CD4-positive, alpha-beta T cell (primary cell): ENCODE data around the gene EXOC3. TPM values are rescaled to one million over a fixed set of nuclear protein-coding genes. Genes with fewer than 3 reads are reported as not detected.

ENCODE experiments used
- ATAC-seq: fragments of 200-7000 bp; cut with Tn5 transposase; one replicate; pipeline ENCODE4 v1.10.0; 2022; ENCODE audit warnings: mild to moderate bottlenecking; ENCODE audit not compliant: poor library complexity
- CTCF ChIA-PET: fragments of 350-600 bp; sonication (Branson Sonifier 250); formaldehyde crosslinking; loops from one replicate; lab custom pipeline; 2021; ENCODE audit warnings: antibody characterized with exemption, inconsistent platforms; lab: Charles Lee
- POLR2A ChIA-PET: fragments of 350-600 bp; sonication (Branson Sonifier 250); formaldehyde crosslinking; loops from one replicate; lab custom pipeline; 2021; ENCODE audit warnings: antibody characterized with exemption, inconsistent platforms; lab: Charles Lee
- DNase-seq, 14 experiments: peaks; one replicate each; pipeline ENCODE4 v3.0.0-alpha.2; 2013 to 2020; ENCODE audit warnings: mixed read lengths in 2 of 14
- H3K27ac ChIP-seq, 2 donors: one replicate each; pipeline versions ENCODE4 v1.5.1 to v1.7.0; 2013; ENCODE audit warnings: low read length in 2 of 2, low read depth in 1 of 2, mild to moderate bottlenecking in 1 of 2
- H3K27me3 ChIP-seq, 2 experiments: 1 replicate in 1 of 2; 2 replicates in 1 of 2; pipeline versions ENCODE4 v1.6.1 to v1.7.0; 2013; ENCODE audit warnings: low read length in 2 of 2, control low read depth in 1 of 2, mild to moderate bottlenecking in 1 of 2, moderate library complexity in 1 of 2; ENCODE audit not compliant: insufficient read depth in 2 of 2, control insufficient read depth in 1 of 2
- H3K36me3 ChIP-seq: one replicate; pipeline ENCODE4 v1.6.1; 2013; ENCODE audit warnings: low read length, control low read depth; ENCODE audit not compliant: insufficient read depth
- H3K4me1 ChIP-seq: one replicate; pipeline ENCODE4 v1.6.1; 2013; ENCODE audit warnings: low read length, control low read depth; ENCODE audit not compliant: insufficient read depth
- H3K4me3 ChIP-seq: one replicate; pipeline ENCODE4 v1.5.1; 2013; ENCODE audit warnings: mild to moderate bottlenecking, low read length, moderate library complexity
- H3K9me3 ChIP-seq, 2 experiments: 1 replicate in 1 of 2; 2 replicates in 1 of 2; pipeline versions ENCODE4 v1.6.1 to v1.7.0; 2013; ENCODE audit warnings: low read length in 2 of 2, mild to moderate bottlenecking in 2 of 2, control low read depth in 1 of 2, moderate library complexity in 1 of 2; ENCODE audit not compliant: control insufficient read depth in 1 of 2, insufficient read depth in 1 of 2
- H3K27ac Mint-ChIP-seq: one replicate; pipeline ENCODE4 v1.8.0; 2020; ENCODE audit warnings: mixed read lengths
- H3K27me3 Mint-ChIP-seq: one replicate; pipeline ENCODE4 v1.8.0; 2021; ENCODE audit warnings: mixed read lengths
- H3K36me3 Mint-ChIP-seq: one replicate; pipeline ENCODE4 v1.8.0; 2021; ENCODE audit warnings: low read depth, mixed read lengths
- H3K4me1 Mint-ChIP-seq: one replicate; pipeline ENCODE4 v1.8.0; 2021; ENCODE audit warnings: low read depth, mixed read lengths
- H3K4me3 Mint-ChIP-seq: one replicate; pipeline ENCODE4 v1.8.0; 2020; ENCODE audit warnings: mild to moderate bottlenecking, mixed read lengths
- H3K9me3 Mint-ChIP-seq: one replicate; pipeline ENCODE4 v1.8.0; 2020; ENCODE audit warnings: mixed read lengths
- CTCF ChIP-seq: fragments of 200-600 bp; IDR thresholded peaks from one replicate; pipeline ENCODE4 v1.8.0; 2022; ENCODE audit warnings: antibody characterized with exemption, mild to moderate bottlenecking
- intact Hi-C, 2 experiments: fragments of 100-400 bp; cut with DNase I in 1 of 2; cut with micrococcal nuclease in 1 of 2; formaldehyde crosslinking; loops; one replicate each; pipeline versions ENCODE4 v1.15.1 to v1.9.0; 2023 to 2025; cut with DNase I, micrococcal nuclease
- total RNA-seq, 174 experiments: library from RNA in 2 of 174; stranded (reverse) in 2 of 174; gene quantifications; one replicate each; pipeline ENCODE4 v1.2.3 and lab custom pipeline; 2021 to 2026

The EXOC3 gene
- total RNA-seq, 2 experiments from 2014 or later, result 82.4 to 84.1 TPM

- no peak for TF ChIP-seq CTCF
- peaks cover 19% of the 10 kb centered on the region for H3K4me1 ChIP-seq
- POLR2A ChIA-PET, result no interaction called here
- no peaks in the 10 kb centered on the region for H3K9me3 ChIP-seq
- no peaks in the 10 kb centered on the region for H3K27me3 ChIP-seq
- H3K27me3 Mint-ChIP-seq, result peaks cover 3% of the 10 kb centered on the region
- H3K36me3 ChIP-seq, result no peaks in the 10 kb centered on the region
- CTCF ChIA-PET, result interaction anchor here (0.7 kb wide), 1 partner anchor 71 kb away, joined by 3 read pairs; no protein-coding TSS in a partner anchor
- peaks cover 15% of the 10 kb centered on the region for H3K4me1 Mint-ChIP-seq
- DNase-seq (peak in 1 of 14 experiments; percentile 19), ATAC-seq (no peak)
- H3K27ac ChIP-seq, result no peak overlapping the region
- intact Hi-C loops, result no loop called here
- H3K36me3 Mint-ChIP-seq, result peaks cover 5% of the 10 kb centered on the region
- H3K27ac Mint-ChIP-seq, result no peak overlapping the region
- H3K4me3 Mint-ChIP-seq, result peak overlapping the region; percentile 48
- H3K9me3 Mint-ChIP-seq, result no peaks in the 10 kb centered on the region
- H3K4me3 ChIP-seq, result no peak overlapping the region
Observed at GRCh38 chr5:439181-439580, 3.8 kb upstream of the EXOC3 start.

- intact Hi-C loops, result loop anchor here (5.0 to 10.0 kb wide), 4 partner anchors 167 to 453 kb away; partner anchors contain the start of genes BRD9 (in 1 of the 2), CCDC127 (in 1 of the 2), CEP72 (in 1 of the 2) and PDCD6 (in 1 of the 2)
- peak in 1 of 14 experiments; percentile 19 for DNase-seq
- H3K9me3 ChIP-seq, result no peaks in the 10 kb centered on the region
Observed at GRCh38 chr5:439636-440035, 3.3 kb upstream of the EXOC3 start.

GRCh38 chr5:440401-441201, 2.4 kb upstream of the EXOC3 start:
- Mint-ChIP-seq H3K4me3 (peak overlapping the region; percentile 54), H3K27me3 (peaks cover 3% of the 10 kb centered on the region), H3K9me3 (no peaks in the 10 kb centered on the region), H3K4me1 (peaks cover 25% of the 10 kb centered on the region), H3K36me3 (peaks cover 15% of the 10 kb centered on the region), H3K27ac (no peak overlapping the region)
- H3K36me3 ChIP-seq, result no peaks in the 10 kb centered on the region
- no peak for TF ChIP-seq CTCF
- peaks cover 23% of the 10 kb centered on the region for H3K4me1 ChIP-seq
- ChIA-PET CTCF (no interaction called here), POLR2A (no interaction called here)
- ATAC-seq, result no peak
- no peaks in the 10 kb centered on the region for H3K27me3 ChIP-seq
- H3K4me3 ChIP-seq, result no peak overlapping the region
- no peaks in the 10 kb centered on the region for H3K9me3 ChIP-seq
- intact Hi-C loops, result loop anchor here (5.0 to 10.0 kb wide), 4 partner anchors 168 to 452 kb away; partner anchors contain the start of genes BRD9 (in 1 of the 2), CCDC127 (in 1 of the 2), CEP72 (in 1 of the 2) and PDCD6 (in 1 of the 2)
- no peak overlapping the region for H3K27ac ChIP-seq
- peak in 1 of 14 experiments; percentile 27 for DNase-seq

More at GRCh38 chr5:439636-440035, 3.3 kb upstream of the EXOC3 start:
- Histone ChIP-seq H3K36me3 (no peaks in the 10 kb centered on the region), H3K4me1 (peaks cover 21% of the 10 kb centered on the region), H3K4me3 (no peak overlapping the region), H3K27me3 (no peaks in the 10 kb centered on the region), H3K27ac (no peak overlapping the region)
- ChIA-PET CTCF (no interaction called here), POLR2A (no interaction called here)
- H3K36me3 Mint-ChIP-seq, result peaks cover 10% of the 10 kb centered on the region
- peaks cover 19% of the 10 kb centered on the region for H3K4me1 Mint-ChIP-seq
- TF ChIP-seq CTCF, result no peak
- ATAC-seq, result no peak
- peak overlapping the region; percentile 48 for H3K4me3 Mint-ChIP-seq
- peaks cover 3% of the 10 kb centered on the region for H3K27me3 Mint-ChIP-seq
- no peaks in the 10 kb centered on the region for H3K9me3 Mint-ChIP-seq
- no peak overlapping the region for H3K27ac Mint-ChIP-seq
